AG10803 (cell line): ENCODE data around the gene SLC25A34.

ENCODE experiments used
- DNase-seq: peaks from one replicate; pipeline ENCODE4 v3.0.0; 2010; ENCODE audit warnings: low read depth
- H3K4me3 ChIP-seq: 2 replicates; pipeline ENCODE4 v1.5.1; 2011; ENCODE audit warnings: mild to moderate bottlenecking, low read length, control low read depth
- CTCF ChIP-seq: conservative IDR thresholded peaks from 2 replicates; pipeline ENCODE4 v1.5.1; 2011; ENCODE audit warnings: mild to moderate bottlenecking, low read length, control low read depth, inconsistent platforms

The SLC25A34 gene

GRCh38 chr1:15714406-15715136, 21.5 kb upstream of the SLC25A34 start:
- no peak overlapping the region for H3K4me3 ChIP-seq
- TF ChIP-seq CTCF = no peak
- peak; percentile 77 for DNase-seq

- H3K4me3 ChIP-seq = no peak overlapping the region
- no peak for TF ChIP-seq CTCF
- DNase-seq = no peak
These were observed 18.5 kb upstream of the SLC25A34 start for GRCh38 chr1:15717418-15718125.

- DNase-seq = no peak
- H3K4me3 ChIP-seq = no peak overlapping the region
- no peak for TF ChIP-seq CTCF
These were observed 17.9 kb upstream of the SLC25A34 start for GRCh38 chr1:15718199-15718601.

GRCh38 chr1:15719381-15720120, 16.5 kb upstream of the SLC25A34 start:
- H3K4me3 ChIP-seq = no peak overlapping the region
- no peak for DNase-seq

GRCh38 chr1:15720861-15721260, 15.2 kb upstream of the SLC25A34 start:
- TF ChIP-seq CTCF = no peak
- no peak overlapping the region for H3K4me3 ChIP-seq
- DNase-seq = no peak

More at GRCh38 chr1:15719381-15720120, 16.5 kb upstream of the SLC25A34 start:
- no peak for TF ChIP-seq CTCF

GRCh38 chr1:15722411-15722810, 13.6 kb upstream of the SLC25A34 start:
- no peak overlapping the region for H3K4me3 ChIP-seq
- no peak for DNase-seq
- no peak for TF ChIP-seq CTCF
